Kidney (tissue), 14 donors: ENCODE results near the gene PLEKHG1. TPM values are rescaled to one million over a fixed set of nuclear protein-coding genes. Genes with fewer than 3 reads are reported as not detected.

Experiments
- DNase-seq, 5 donors: peaks; one replicate each; pipeline ENCODE4 v3.0.0-alpha.2; 2013 to 2020
- FAIRE-seq: peaks from 2 replicates; lab custom pipeline; 2012; peaks lifted over from hg19 to GRCh38; lab: Jason Lieb, UNC
- H3K27ac ChIP-seq, 2 donors: one replicate each; pipeline ENCODE4 v1.7.0; 2013; ENCODE audit warnings: low read depth in 2 of 2, low read length in 2 of 2, inconsistent platforms in 1 of 2
- H3K27me3 ChIP-seq: one replicate; pipeline ENCODE4 v1.7.1; 2013; ENCODE audit warnings: low read length, inconsistent platforms; ENCODE audit not compliant: control insufficient read depth, insufficient read depth
- H3K36me3 ChIP-seq, 3 donors: one replicate each; pipeline versions ENCODE4 v1.7.0 to v1.7.1; 2013; ENCODE audit warnings: low read length in 3 of 3, control low read depth in 1 of 3, inconsistent platforms in 1 of 3; ENCODE audit not compliant: insufficient read depth in 3 of 3, control insufficient read depth in 2 of 3
- H3K4me1 ChIP-seq, 3 donors: one replicate each; pipeline versions ENCODE4 v1.7.0 to v1.7.1; 2013; ENCODE audit warnings: low read length in 3 of 3, inconsistent platforms in 1 of 3, low read depth in 1 of 3; ENCODE audit not compliant: control insufficient read depth in 2 of 3, insufficient read depth in 2 of 3
- H3K4me3 ChIP-seq, 3 donors: one replicate each; pipeline versions ENCODE4 v1.7.0 to v1.8.1; 2013; ENCODE audit warnings: low read length in 3 of 3, control low read depth in 1 of 3, inconsistent platforms in 1 of 3
- H3K9ac ChIP-seq, 3 donors: one replicate each; pipeline versions ENCODE4 v1.7.0 to v1.7.1; 2013; ENCODE audit warnings: low read length in 3 of 3, control low read depth in 1 of 3, inconsistent platforms in 1 of 3
- H3K9me3 ChIP-seq, 3 donors: one replicate each; pipeline versions ENCODE4 v1.7.0 to v1.7.1; 2013; ENCODE audit warnings: low read length in 3 of 3, control low read depth in 1 of 3, inconsistent platforms in 1 of 3; ENCODE audit not compliant: control insufficient read depth in 2 of 3, insufficient read depth in 1 of 3
- CTCF ChIP-seq: IDR thresholded peaks from 3 replicates; pipeline ENCODE4 v1.5.1; 2012; ENCODE audit warnings: mild to moderate bottlenecking, moderate library complexity, borderline replicate concordance; ENCODE audit not compliant: insufficient read depth; ENCODE audit errors: extremely low read depth
- intact Hi-C: fragments of 100-400 bp; cut with DNase I; formaldehyde crosslinking; loops from one replicate; pipeline ENCODE4 v1.11.1; 2022
- polyA plus RNA-seq: library from polyadenylated mRNA; stranded (reverse); fragments of 350-450 nt; fragmentation: Illumina TruSeq; extraction: RNeasy Lipid Tissue Mini Kit (QIAGEN cat#74804); gene quantifications from one replicate; pipeline ENCODE4 v1.2.3, GENCODE V29; 2014; ENCODE audit warnings: low read depth, low replicate concordance; ENCODE audit not compliant: insufficient read depth
- total RNA-seq: library from RNA; stranded (reverse); fragmentation: NEBNext Ultra II Directional; extraction: Animal tissue kit (Norgen Biotek cat#: 25700); gene quantifications from one replicate; pipeline ENCODE4 v1.2.1, GENCODE V29; 2021
- donor health status: control.
- donor health status: control.
- donor health status: control.
- donor health status: control.
- donor health status: control.
- donor health status: DM: yes; HTN: yes; CAD: no.
- donor health status: Normal renal cell carcinoma (clear cell type).

PLEKHG1 gene
- total and polyA plus RNA-seq, 2 donors from 2014 or later = 2.8 to 58.7 TPM

- Histone ChIP-seq H3K36me3 (no peaks in the 10 kb centered on the region), H3K9ac (peak overlapping the region in 1 of 3 donors; percentile 66), H3K4me1 (peaks cover 0 to 10% (median 4%) of the 10 kb centered on the region in 3 donors), H3K27ac (peak overlapping the region in 1 of 2 donors; percentile 69), H3K9me3 (no peaks in the 10 kb centered on the region), H3K4me3 (peak overlapping the region; percentile 61 to 74 (median 67)), H3K27me3 (no peaks in the 10 kb centered on the region)
- intact Hi-C loops = no loop called here
- TF ChIP-seq CTCF = no peak
- DNase-seq = no peak
- FAIRE-seq = no peak
These were observed 857 bp upstream of the PLEKHG1 start for GRCh38 chr6:150598858-150599198.

- DNase-seq (no peak), FAIRE-seq (no peak)
- intact Hi-C loops = no loop called here
- Histone ChIP-seq H3K27me3 (no peaks in the 10 kb centered on the region), H3K27ac (peak overlapping the region; percentile 69 to 85), H3K36me3 (no peaks in the 10 kb centered on the region), H3K4me1 (peaks cover 0 to 10% (median 4%) of the 10 kb centered on the region in 3 donors), H3K9ac (no peak overlapping the region), H3K4me3 (peak overlapping the region in 1 of 3 donors; percentile 74), H3K9me3 (no peaks in the 10 kb centered on the region)
- TF ChIP-seq CTCF = no peak
These were observed 270 bp downstream of the PLEKHG1 start for GRCh38 chr6:150600010-150600300.

- TF ChIP-seq CTCF = peak; percentile 42
- peak overlapping the region in 2 of 3 donors; percentile 61 to 64 for H3K9ac ChIP-seq
- peak overlapping the region; percentile 47 to 74 (median 73) for H3K4me3 ChIP-seq
- no peaks in the 10 kb centered on the region for H3K27me3 ChIP-seq
- H3K9me3 ChIP-seq = no peaks in the 10 kb centered on the region
- intact Hi-C loops = no loop called here
- H3K27ac ChIP-seq = peak overlapping the region; percentile 63 to 85
- DNase-seq = peak; percentile 90 to 95 (median 91)
- H3K4me1 ChIP-seq = peaks cover 0 to 10% (median 4%) of the 10 kb centered on the region in 3 donors
- no peaks in the 10 kb centered on the region for H3K36me3 ChIP-seq
- no peak for FAIRE-seq
These were observed 774 bp downstream of the PLEKHG1 start for GRCh38 chr6:150600301-150601017.
